HG03521 (cell line): ENCODE measurements around the gene MAP2.

Experiments
- ATAC-seq: cut with Tn5 transposase; IDR thresholded peaks from one replicate; pipeline ENCODE4 v1.9.1; 2021; ENCODE audit warnings: mild to moderate bottlenecking, moderate library complexity; ENCODE audit not compliant: unreplicated experiment

Gene MAP2

GRCh38 chr2:209773377-209773776 lies 349.5 kb downstream of the MAP2 start:
- ATAC-seq, result no peak
